IPS-18c (cell line): ENCODE data around the gene CDH22.

Experiments
- H3K4me3 ChIP-seq: 2 replicates; pipeline ENCODE4 v1.7.0; 2013; ENCODE audit warnings: low read depth, mild to moderate bottlenecking, low read length, moderate library complexity; ENCODE audit not compliant: insufficient read depth
- H3K9me3 ChIP-seq: one replicate; pipeline ENCODE4 v1.6.1; 2013; ENCODE audit warnings: mild to moderate bottlenecking, low read length, moderate library complexity; ENCODE audit not compliant: control insufficient read depth, insufficient read depth

CDH22 gene

GRCh38 chr20:46168438-46168837 lies 139.9 kb downstream of the CDH22 start:
- no peaks in the 10 kb centered on the region for H3K9me3 ChIP-seq
- no peak overlapping the region for H3K4me3 ChIP-seq

GRCh38 chr20:46167080-46167479 lies 141.2 kb downstream of the CDH22 start:
- Histone ChIP-seq H3K4me3 (no peak overlapping the region), H3K9me3 (no peaks in the 10 kb centered on the region)

GRCh38 chr20:46164254-46164653 lies 144.0 kb downstream of the CDH22 start:
- H3K9me3 ChIP-seq = no peaks in the 10 kb centered on the region

GRCh38 chr20:46161921-46162320 lies 146.4 kb downstream of the CDH22 start:
- no peaks in the 10 kb centered on the region for H3K9me3 ChIP-seq
- H3K4me3 ChIP-seq = no peak overlapping the region

More at GRCh38 chr20:46164254-46164653, 144.0 kb downstream of the CDH22 start:
- no peak overlapping the region for H3K4me3 ChIP-seq

GRCh38 chr20:46160661-46161060 lies 147.6 kb downstream of the CDH22 start:
- Histone ChIP-seq H3K9me3 (no peaks in the 10 kb centered on the region), H3K4me3 (no peak overlapping the region)

- H3K4me3 ChIP-seq = no peak overlapping the region
- no peaks in the 10 kb centered on the region for H3K9me3 ChIP-seq
These were observed 149.0 kb downstream of the CDH22 start for GRCh38 chr20:46159101-46159897.

GRCh38 chr20:46158476-46158987 lies 149.8 kb downstream of the CDH22 start:
- H3K9me3 ChIP-seq = no peaks in the 10 kb centered on the region
- H3K4me3 ChIP-seq = no peak overlapping the region

- Histone ChIP-seq H3K4me3 (no peak overlapping the region), H3K9me3 (no peaks in the 10 kb centered on the region)
These were observed 150.7 kb downstream of the CDH22 start for GRCh38 chr20:46157625-46158024.

- H3K4me3 ChIP-seq = no peak overlapping the region
- H3K9me3 ChIP-seq = no peaks in the 10 kb centered on the region
These were observed 151.2 kb downstream of the CDH22 start for GRCh38 chr20:46157076-46157592.

GRCh38 chr20:46156065-46156464 lies 152.2 kb downstream of the CDH22 start:
- Histone ChIP-seq H3K9me3 (no peaks in the 10 kb centered on the region), H3K4me3 (no peak overlapping the region)

GRCh38 chr20:46154796-46155195 lies 153.5 kb downstream of the CDH22 start:
- Histone ChIP-seq H3K9me3 (no peaks in the 10 kb centered on the region), H3K4me3 (no peak overlapping the region)

GRCh38 chr20:46154305-46154704 lies 154.0 kb downstream of the CDH22 start:
- Histone ChIP-seq H3K9me3 (no peaks in the 10 kb centered on the region), H3K4me3 (no peak overlapping the region)

- no peaks in the 10 kb centered on the region for H3K9me3 ChIP-seq
- H3K4me3 ChIP-seq = no peak overlapping the region
These were observed 155.3 kb downstream of the CDH22 start for GRCh38 chr20:46152824-46153586.

- Histone ChIP-seq H3K4me3 (no peak overlapping the region), H3K9me3 (no peaks in the 10 kb centered on the region)
These were observed 156.4 kb downstream of the CDH22 start for GRCh38 chr20:46151936-46152335.

GRCh38 chr20:46150943-46151342 lies 157.4 kb downstream of the CDH22 start:
- Histone ChIP-seq H3K4me3 (no peak overlapping the region), H3K9me3 (no peaks in the 10 kb centered on the region)

- Histone ChIP-seq H3K9me3 (no peaks in the 10 kb centered on the region), H3K4me3 (no peak overlapping the region)
These were observed 159.7 kb downstream of the CDH22 start for GRCh38 chr20:46148313-46149208.

GRCh38 chr20:46145713-46146112 lies 162.6 kb downstream of the CDH22 start:
- no peaks in the 10 kb centered on the region for H3K9me3 ChIP-seq
- no peak overlapping the region for H3K4me3 ChIP-seq
